K562 (cell line): ENCODE results near the gene DHDH. TPM values are rescaled to one million over a fixed set of nuclear protein-coding genes. Genes with fewer than 3 reads are reported as not detected.

Source experiments
- CBX1 ChIP-seq: sonication (generic); IDR thresholded peaks from 2 replicates; pipeline ENCODE4 v1.6.1; 2016; ENCODE audit warnings: antibody characterized with exemption, low read depth, mild to moderate bottlenecking
- CBX3 ChIP-seq, 2 experiments: IDR thresholded peaks; 1 replicate in 1 of 2; 2 replicates in 1 of 2; pipeline ENCODE4 v1.6.1; 2012; ENCODE audit warnings: inconsistent platforms in 2 of 2, low read length in 2 of 2, borderline replicate concordance in 1 of 2, control low read depth in 1 of 2
- CXXC5 ChIP-seq: fragments of 250-450 bp; sonication (Bioruptor Pico); IDR thresholded peaks from 2 replicates; pipeline ENCODE4 v1.8.0; 2022; ENCODE audit warnings: inconsistent platforms, mild to moderate bottlenecking, moderate library complexity
- ELF1 ChIP-seq: fragments of 200-800 bp; sonication (Bioruptor generic); IDR thresholded peaks from 2 replicates; pipeline ENCODE4 v1.6.1; 2016; ENCODE audit warnings: missing genetic modification characterization, missing compliant biosample characterization
- ELK1 ChIP-seq: sonication (generic); formaldehyde crosslinking; IDR thresholded peaks from 2 replicates; pipeline ENCODE4 v1.8.1; 2022; ENCODE audit warnings: missing genetic modification reagents
- EP300 ChIP-seq: IDR thresholded peaks from 2 replicates; pipeline ENCODE4 v1.6.1; 2012; ENCODE audit warnings: low read length, improper control_type of control experiment
- FOXP1 ChIP-seq: sonication (generic); formaldehyde crosslinking; IDR thresholded peaks from 2 replicates; pipeline ENCODE4 v1.8.0; 2022; ENCODE audit warnings: mild to moderate bottlenecking, missing genetic modification reagents
- HCFC1 ChIP-seq: IDR thresholded peaks from 2 replicates; pipeline ENCODE4 v1.6.1; 2012; ENCODE audit warnings: low read depth, low read length, improper control_type of control experiment
- MBD2 ChIP-seq: sonication (generic); IDR thresholded peaks from 2 replicates; pipeline ENCODE4 v1.6.1; 2016; ENCODE audit warnings: low read depth, borderline replicate concordance
- SP2 ChIP-seq: IDR thresholded peaks from 2 replicates; pipeline ENCODE4 v1.6.1; 2011; ENCODE audit warnings: mild to moderate bottlenecking, low read depth, low read length, moderate library complexity; ENCODE audit not compliant: poor library complexity, severe bottlenecking; ENCODE audit errors: extremely low read depth
- TOE1 ChIP-seq, 2 experiments: fragments of 450-650 bp in 1 of 2; sonication (generic) in 1 of 2; formaldehyde crosslinking in 1 of 2; IDR thresholded peaks; 2 replicates each; pipeline versions ENCODE4 v1.7.1 to v1.8.0; 2016 to 2022; ENCODE audit warnings: borderline replicate concordance in 2 of 2, mild to moderate bottlenecking in 2 of 2, antibody characterized with exemption in 1 of 2, inconsistent platforms in 1 of 2, low read depth in 1 of 2, missing genetic modification reagents in 1 of 2, moderate library complexity in 1 of 2
- XRCC3 ChIP-seq: fragments of 450-650 bp; IDR thresholded peaks from 2 replicates; pipeline ENCODE4 v1.6.1; 2017; ENCODE audit warnings: mild to moderate bottlenecking, moderate library complexity
- ZBTB8A ChIP-seq: fragments of 450-650 bp; IDR thresholded peaks from 2 replicates; pipeline ENCODE4 v1.6.1; 2018; ENCODE audit warnings: mild to moderate bottlenecking, moderate library complexity; ENCODE audit not compliant: partially characterized antibody
- ZNF318 ChIP-seq, 2 experiments: fragments of 450-650 bp; IDR thresholded peaks; 2 replicates each; pipeline ENCODE4 v1.6.1; 2016; ENCODE audit warnings: mild to moderate bottlenecking in 2 of 2, borderline replicate concordance in 1 of 2, low read depth in 1 of 2, moderate library complexity in 1 of 2
- ZNF584 ChIP-seq: fragments of 200-800 bp; sonication (Bioruptor generic); IDR thresholded peaks from 2 replicates; pipeline ENCODE4 v1.6.1; 2016; ENCODE audit warnings: low read depth, mild to moderate bottlenecking, missing genetic modification characterization, missing compliant biosample characterization
- polyA plus RNA-seq, 8 experiments: library from polyadenylated mRNA; depleted of rRNA in 4 of 8; stranded (reverse) in 5 of 8; unstranded in 3 of 8; fragments of >200 nt; fragmentation: Nextera tagmentation in 2 of 8; fragmentation: Illumina TruSeq in 1 of 8; extraction: Ambion mirVana in 2 of 8; extraction: Trizol in 1 of 8; gene quantifications; 2 replicates each; pipeline versions ENCODE4 v1.2.1 to v1.2.3, GENCODE V29; 2011 to 2014; ENCODE audit warnings: inconsistent platforms in 1 of 8, missing spikeins in 1 of 8
- total RNA-seq, 7 experiments: library from RNA; depleted of rRNA in 6 of 7; stranded (reverse); fragments of >200 nt in 6 of 7; fragmentation: Illumina TruSeq in 2 of 7; extraction: Trizol in 2 of 7; gene quantifications; 2 replicates each; pipeline versions ENCODE4 v1.2.1 to v1.2.3, GENCODE V29; 2011 to 2021; ENCODE audit warnings: low replicate concordance in 1 of 7

Gene DHDH
- total and polyA plus RNA-seq, 9 of the 15 experiments (the other 6 are each of a cell fraction or from before 2014, with no cell fraction given) = 0.37 to 1.9 (median 0.87) TPM

GRCh38 chr19:48965040-48965805 is 31.7 kb downstream of the DHDH start, which contains the start of gene FTL (continued):
- TF ChIP-seq TOE1 (IDR thresholded peaks at IDR 0.05; ENCODE audit: borderline replicate concordance) (peak; percentile 75; the same call in 1 of the 2 replicates), TOE1 (CRISPR knock-in tag; IDR thresholded peaks at IDR 0.05; ENCODE audit: borderline replicate concordance, low read depth) (peak; percentile 78; the same call in 1 of the 2 replicates), CXXC5 (peak; percentile 89), ZNF318 (IDR thresholded peaks at IDR 0.05; ENCODE audit: borderline replicate concordance in 1 of 2, low read depth in 1 of 2) (0 out of 4 replicates have a peak, but pooled peaks of 1 of the 2 experiments have one; percentile 23), EP300 (peak; percentile 36; the same call in 1 of the 2 replicates), HCFC1 (peak; percentile 56), ELF1 (peak; percentile 56; the same call in 1 of the 2 replicates), ZBTB8A (no peak), MBD2 (peak; percentile 95), CBX3 (IDR thresholded peaks at IDR 0.05; ENCODE audit: borderline replicate concordance in 1 of 2, low read length in 2 of 2) (peak in 1 of 2 experiments; percentile 14; a peak in 1 of 3 replicates), ELK1 (CRISPR knock-in tag) (no peak), FOXP1 (CRISPR knock-in tag) (peak; percentile 85), CBX1 (peak; percentile 99), XRCC3 (no peak), ZNF584 (CRISPR knock-in tag) (no peak), SP2 (peak; percentile 63)
